ENCODE results near the gene GPR68. TPM values are rescaled to one million over a fixed set of nuclear protein-coding genes. Genes with fewer than 3 reads are reported as not detected.

Gene GPR68
- total and polyA plus RNA-seq, 4 donors, result 2.3 to 7.6 (median 2.8) TPM

- TF ChIP-seq CTCF (IDR thresholded peaks at IDR 0.05; ENCODE audit: control extremely low read depth, extremely low read depth), result no peak
- Histone ChIP-seq H3K4me1 (ENCODE audit: control insufficient read depth in 5 of 5, insufficient read depth in 5 of 5, low read length in 5 of 5) (no peaks in the 10 kb centered on the region), H3K27me3 (ENCODE audit: control insufficient read depth in 3 of 3, insufficient read depth in 3 of 3, low read length in 2 of 3) (no peaks in the 10 kb centered on the region), H3K36me3 (ENCODE audit: control insufficient read depth in 4 of 4, insufficient read depth in 4 of 4, low read length in 4 of 4) (peaks cover 0 to 27% (median 0%) of the 10 kb centered on the region in 4 donors), H3K9me3 (ENCODE audit: control insufficient read depth in 4 of 4, insufficient read depth in 3 of 4, low read length in 3 of 4) (no peaks in the 10 kb centered on the region), H3K4me3 (no peak overlapping the region), H3K9ac (ENCODE audit: insufficient read depth in 1 of 2, low read length in 2 of 2) (no peak overlapping the region), H3K27ac (ENCODE audit: low read depth in 1 of 2, low read length in 1 of 2) (no peak overlapping the region)
- no peak for ATAC-seq (ENCODE audit: insufficient read depth, low FRiP score)
- no peak for DNase-seq
- 94 to 95% methylated on average over 28 of the region's 28 CpGs for WGBS, 2 donors
Observed at GRCh38 chr14:91288876-91289275, 44.4 kb upstream of the GPR68 start.

- 42 to 64% methylated on average over 7 of the region's 7 CpGs for WGBS, 2 donors
- no peak overlapping the region for H3K4me3 ChIP-seq
- H3K9ac ChIP-seq (ENCODE audit: insufficient read depth in 1 of 2, low read length in 2 of 2), result no peak overlapping the region
- no peaks in the 10 kb centered on the region for H3K9me3 ChIP-seq (ENCODE audit: control insufficient read depth in 4 of 4, insufficient read depth in 3 of 4, low read length in 3 of 4)
- DNase-seq (peak; percentile 75 to 82 (median 78)), ATAC-seq (ENCODE audit: insufficient read depth, low FRiP score) (peak; percentile 67)
- no peaks in the 10 kb centered on the region for H3K4me1 ChIP-seq (ENCODE audit: control insufficient read depth in 5 of 5, insufficient read depth in 5 of 5, low read length in 5 of 5)
- H3K27me3 ChIP-seq (ENCODE audit: control insufficient read depth in 3 of 3, insufficient read depth in 3 of 3, low read length in 2 of 3), result no peaks in the 10 kb centered on the region
- peaks cover 0 to 18% (median 3%) of the 10 kb centered on the region in 4 donors for H3K36me3 ChIP-seq (ENCODE audit: control insufficient read depth in 4 of 4, insufficient read depth in 4 of 4, low read length in 4 of 4)
- peak; percentile 94 for TF ChIP-seq CTCF (IDR thresholded peaks at IDR 0.05; ENCODE audit: control extremely low read depth, extremely low read depth)
- no peak overlapping the region for H3K27ac ChIP-seq (ENCODE audit: low read depth in 1 of 2, low read length in 1 of 2)
Observed at GRCh38 chr14:91286530-91286937, 42.0 kb upstream of the GPR68 start.

- ATAC-seq (ENCODE audit: insufficient read depth, low FRiP score) (no peak), DNase-seq (no peak)
- no peak overlapping the region for H3K4me3 ChIP-seq
- no peaks in the 10 kb centered on the region for H3K4me1 ChIP-seq (ENCODE audit: control insufficient read depth in 5 of 5, insufficient read depth in 5 of 5, low read length in 5 of 5)
- 79 to 88% methylated on average over 14 of the region's 14 CpGs for WGBS, 2 donors
- TF ChIP-seq CTCF (IDR thresholded peaks at IDR 0.05; ENCODE audit: control extremely low read depth, extremely low read depth), result no peak
- no peak overlapping the region for H3K27ac ChIP-seq (ENCODE audit: low read depth in 1 of 2, low read length in 1 of 2)
- no peaks in the 10 kb centered on the region for H3K9me3 ChIP-seq (ENCODE audit: control insufficient read depth in 4 of 4, insufficient read depth in 3 of 4, low read length in 3 of 4)
- no peaks in the 10 kb centered on the region for H3K27me3 ChIP-seq (ENCODE audit: control insufficient read depth in 3 of 3, insufficient read depth in 3 of 3, low read length in 2 of 3)
- peaks cover 0 to 15% (median 3%) of the 10 kb centered on the region in 4 donors for H3K36me3 ChIP-seq (ENCODE audit: control insufficient read depth in 4 of 4, insufficient read depth in 4 of 4, low read length in 4 of 4)
- no peak overlapping the region for H3K9ac ChIP-seq (ENCODE audit: insufficient read depth in 1 of 2, low read length in 2 of 2)
Observed at GRCh38 chr14:91284791-91285548, 40.5 kb upstream of the GPR68 start.

Measured in lung (tissue), 12 donors.